Activated CD4-positive, alpha-beta T cell treated with anti-CD3 and anti-CD28 coated beads, Interleukin-2, Interleukin-4, amounts not matched to agents 100 ng/mL and 50 ng/mL, durations not matched to agents 16 hours and 8 hours (primary cell): ENCODE data around the gene INSL6.
"Not testable (repeated sequence)": the region's sequence is repeated elsewhere in the genome, so short reads cannot be mapped to it uniquely, and the experiment has no call there.

Experiments
- DNase-seq: peaks from one replicate; pipeline ENCODE4 v3.0.0-alpha.2; 2020; ENCODE audit warnings: low spot score

INSL6 gene, protein sequence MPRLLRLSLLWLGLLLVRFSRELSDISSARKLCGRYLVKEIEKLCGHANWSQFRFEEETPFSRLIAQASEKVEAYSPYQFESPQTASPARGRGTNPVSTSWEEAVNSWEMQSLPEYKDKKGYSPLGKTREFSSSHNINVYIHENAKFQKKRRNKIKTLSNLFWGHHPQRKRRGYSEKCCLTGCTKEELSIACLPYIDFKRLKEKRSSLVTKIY

GRCh38 chr9:5185220-5185840 lies at the start of gene INSL6:
INSL6 (minus strand) TSS chr9:5185639; CDS start chr9:5185602, 37 bp downstream.
- DNase-seq: no peak

DNA sequence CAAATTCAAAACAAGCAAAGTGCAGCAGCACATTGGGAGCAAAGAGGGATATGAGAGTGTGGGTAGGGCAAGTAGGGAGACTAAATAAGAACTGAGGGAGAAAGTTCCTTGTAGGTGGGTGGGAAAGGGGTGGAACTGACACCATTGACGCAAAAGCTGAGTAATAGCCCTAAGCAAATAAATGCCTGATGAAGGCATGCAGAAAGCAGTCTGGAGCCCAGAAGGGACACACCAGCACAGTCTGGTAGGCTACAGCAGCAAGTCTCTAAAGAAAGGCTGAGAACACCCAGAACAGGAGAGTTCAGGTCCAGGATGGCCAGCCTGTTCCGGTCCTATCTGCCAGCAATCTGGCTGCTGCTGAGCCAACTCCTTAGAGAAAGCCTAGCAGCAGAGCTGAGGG lies 45.8 kb upstream of the INSL6 start, which contains the start of gene INSL4:
Gene INSL4 (plus strand): TSS at position 208 of the 400 bp plus-strand sequence. CDS start 105 bp downstream, at position 313.
- no peak for DNase-seq

GRCh38 chr9:5230554-5230953 lies 45.1 kb upstream of the INSL6 start:
- no peak for DNase-seq

DNA sequence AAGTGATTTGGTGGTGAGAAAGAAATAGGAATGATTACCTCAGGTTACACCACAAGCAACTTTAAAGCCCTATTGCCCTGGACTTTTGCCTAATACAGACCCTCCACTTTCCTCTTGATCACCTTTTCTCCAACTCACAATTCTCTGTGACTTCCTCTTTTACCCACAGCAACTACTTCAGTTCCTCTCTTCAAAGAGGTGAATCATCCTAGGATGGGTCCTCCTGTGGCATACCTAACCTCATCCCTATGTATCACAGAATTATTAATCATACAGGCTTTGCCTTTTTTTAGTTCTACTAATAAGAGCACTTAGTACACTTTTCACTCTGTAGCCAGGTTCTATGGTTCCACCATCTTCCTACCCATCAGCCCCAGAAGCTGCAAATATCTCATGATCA lies 19.6 kb upstream of the INSL6 start:
- DNase-seq: no peak

GRCh38 chr9:5195463-5195862 lies 10.0 kb upstream of the INSL6 start:
- DNase-seq: no peak

- no peak for DNase-seq
Observed at GRCh38 chr9:5193345-5193744, 7.9 kb upstream of the INSL6 start.

GRCh38 chr9:5191985-5192384 lies 6.5 kb upstream of the INSL6 start:
- no peak for DNase-seq

GRCh38 chr9:5188060-5188984 lies 2.9 kb upstream of the INSL6 start:
- DNase-seq: no peak

- DNase-seq: peak; percentile 68
Observed at GRCh38 chr9:5186416-5187169, 1.2 kb upstream of the INSL6 start.

- no peak for DNase-seq
Observed at GRCh38 chr9:5184776-5185175, 663 bp downstream of the INSL6 start.

- DNase-seq: not testable (repeated sequence)
Observed at GRCh38 chr9:5180631-5181030, 4.8 kb downstream of the INSL6 start.

DNA sequence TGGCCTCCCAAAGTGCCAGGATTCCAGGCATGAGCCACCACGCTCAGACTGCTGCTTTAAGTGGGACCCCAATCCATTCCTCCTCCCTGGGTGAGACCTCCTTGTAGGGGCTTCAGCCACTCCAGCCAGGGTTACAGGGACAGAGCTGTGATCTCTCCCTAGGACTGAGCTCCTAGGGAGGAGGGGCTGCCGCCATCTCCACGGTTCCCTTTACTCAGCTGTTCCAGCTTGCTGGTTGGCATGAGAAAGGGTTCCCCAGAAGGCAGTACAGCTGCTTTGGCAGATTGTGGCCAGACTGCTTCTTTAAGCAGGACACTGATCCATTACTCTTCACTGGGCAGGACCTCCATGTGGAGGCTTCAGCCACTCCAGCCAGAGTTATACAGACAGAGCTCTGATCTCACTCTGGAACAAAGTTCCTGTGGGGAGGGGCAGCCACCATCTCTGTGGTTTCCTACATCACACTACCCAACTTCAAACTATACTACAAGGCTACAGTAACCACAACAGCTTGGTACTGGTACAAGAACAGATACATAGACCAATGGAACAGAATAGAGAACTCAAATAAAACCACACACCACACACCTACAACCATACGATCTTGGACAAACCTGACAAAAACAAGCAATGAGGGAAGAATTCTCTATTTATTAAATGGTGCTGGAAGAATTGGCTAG lies 7.2 kb downstream of the INSL6 start:
- DNase-seq: no peak

DNA sequence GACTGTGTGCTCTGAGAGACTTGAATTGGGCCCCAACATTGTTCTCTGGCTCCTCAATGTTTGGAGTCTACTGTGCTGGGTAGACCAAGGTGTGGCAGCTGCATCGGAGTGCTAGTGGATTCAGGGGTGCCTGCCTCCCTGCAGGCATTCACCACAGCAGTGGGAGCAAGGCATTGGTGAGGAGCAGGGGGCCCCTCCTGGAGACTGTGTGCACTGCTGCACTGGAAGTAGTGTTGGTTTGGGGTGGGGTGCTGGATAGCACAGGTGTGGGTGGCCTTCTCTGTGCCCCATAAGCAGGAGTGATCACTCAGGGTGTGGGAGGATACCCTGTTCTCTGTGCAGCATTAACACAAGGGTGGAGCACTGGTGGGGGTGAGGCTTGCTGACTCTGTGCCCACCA lies 39.2 kb downstream of the INSL6 start:
- DNase-seq: no peak

GRCh38 chr9:5144217-5144616 lies 41.2 kb downstream of the INSL6 start:
- DNase-seq: no peak

GRCh38 chr9:5140151-5140550 lies 45.3 kb downstream of the INSL6 start:
- peak; percentile 3 for DNase-seq

GRCh38 chr9:5122516-5122915 lies 62.9 kb downstream of the INSL6 start:
- DNase-seq: no peak

GRCh38 chr9:5122116-5122515 lies 63.3 kb downstream of the INSL6 start:
- no peak for DNase-seq

- DNase-seq: no peak
Observed at GRCh38 chr9:5113994-5114748, 71.3 kb downstream of the INSL6 start.
